8988T (cell line): Measurements from ENCODE around the gene EDC4.
A peak's percentile ranks its signal among the peaks of the same experiment; 100 is the strongest.
"Not testable (repeated sequence)": the region's sequence is repeated elsewhere in the genome, so short reads cannot be mapped to it uniquely, and the experiment has no call there.

Experiments used
- DNase-seq: peaks from one replicate; pipeline ENCODE4 v3.0.0; 2011

The EDC4 gene

DNA sequence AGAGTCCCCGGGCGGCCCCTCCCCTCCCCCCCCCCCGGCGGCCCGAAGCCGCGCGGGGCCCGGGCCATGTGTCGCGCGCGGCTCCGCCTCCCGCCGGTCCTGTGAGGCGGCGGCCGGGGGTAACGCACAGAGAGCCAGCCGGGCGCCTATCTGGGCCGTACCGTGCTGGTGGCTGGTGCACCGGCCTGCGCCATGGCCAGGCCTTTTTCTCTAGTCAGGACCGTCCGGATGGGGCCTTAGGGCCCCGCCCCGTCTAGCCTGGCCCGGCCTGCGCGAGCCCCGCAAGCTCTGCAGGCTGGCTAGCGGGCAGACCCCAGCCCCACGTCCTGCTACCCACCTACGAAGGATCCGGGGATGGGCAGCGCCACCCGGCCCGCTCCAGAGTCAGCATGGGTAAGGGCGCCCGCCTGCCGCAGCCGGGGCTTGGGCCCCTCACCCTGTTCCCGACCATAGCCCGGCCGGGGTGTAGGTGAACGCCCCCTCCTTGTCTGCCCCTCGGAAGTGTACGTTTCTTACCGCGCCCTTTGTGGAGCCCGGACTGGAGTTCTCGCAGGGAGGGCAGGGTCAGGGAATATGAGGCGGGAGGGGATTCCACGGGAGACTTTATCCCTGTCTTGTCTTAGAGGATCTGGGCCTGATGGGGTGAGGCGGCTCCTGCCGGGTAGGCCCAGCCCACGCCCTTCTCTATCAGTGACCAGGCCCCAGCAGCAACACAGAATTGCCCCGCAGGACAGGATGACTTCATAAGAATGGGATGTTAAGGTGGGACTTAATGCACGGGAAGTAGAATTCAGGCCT, 25.6 kb upstream of the EDC4 start, which contains the start of gene CENPT:
Gene CENPT, minus strand, starts transcription at position 630 of the 798 bp plus-strand sequence. CDS start 13,834 bp downstream, outside the sequence.
- DNase-seq = peak; percentile 76

DNA sequence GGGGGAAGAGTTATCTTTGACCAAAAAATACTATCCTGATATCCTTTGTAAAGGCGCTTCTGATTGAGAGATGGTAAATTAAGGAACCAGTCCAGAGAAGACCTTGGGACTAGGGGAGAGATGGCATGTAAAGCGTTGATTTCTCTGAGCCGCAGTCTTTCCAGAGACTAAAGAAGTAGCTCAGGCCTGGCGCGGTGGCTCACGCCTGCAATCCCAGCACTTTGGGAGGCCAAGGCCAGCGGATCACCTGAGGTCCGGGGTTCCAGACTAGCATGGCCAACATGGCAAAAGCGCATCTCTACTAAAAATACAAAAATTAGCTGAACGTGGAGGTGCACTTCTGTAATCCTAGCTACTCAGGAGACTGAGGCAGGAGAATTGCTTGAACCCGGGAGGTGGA, 24.7 kb upstream of the EDC4 start:
- no peak for DNase-seq

DNA sequence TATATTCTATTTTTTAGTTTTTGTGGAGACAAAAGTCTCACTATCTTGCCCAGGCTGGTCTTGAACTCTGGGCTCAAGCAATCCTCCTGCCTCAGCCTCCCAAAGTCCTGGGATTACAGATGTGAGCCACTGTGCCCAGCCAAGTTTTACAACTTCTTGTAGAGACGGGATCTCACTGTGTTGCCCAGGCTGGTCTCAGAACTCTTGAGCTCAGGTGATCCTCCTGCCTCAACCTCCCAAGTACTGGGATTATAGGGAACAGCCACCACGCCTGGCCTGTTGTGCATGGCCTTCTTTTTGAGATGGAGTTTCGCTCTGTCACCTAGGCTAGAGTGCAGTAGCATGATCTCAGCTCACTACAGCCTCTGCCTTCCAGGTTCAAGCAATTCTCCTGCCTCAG, 19.2 kb upstream of the EDC4 start:
- no peak for DNase-seq

DNA sequence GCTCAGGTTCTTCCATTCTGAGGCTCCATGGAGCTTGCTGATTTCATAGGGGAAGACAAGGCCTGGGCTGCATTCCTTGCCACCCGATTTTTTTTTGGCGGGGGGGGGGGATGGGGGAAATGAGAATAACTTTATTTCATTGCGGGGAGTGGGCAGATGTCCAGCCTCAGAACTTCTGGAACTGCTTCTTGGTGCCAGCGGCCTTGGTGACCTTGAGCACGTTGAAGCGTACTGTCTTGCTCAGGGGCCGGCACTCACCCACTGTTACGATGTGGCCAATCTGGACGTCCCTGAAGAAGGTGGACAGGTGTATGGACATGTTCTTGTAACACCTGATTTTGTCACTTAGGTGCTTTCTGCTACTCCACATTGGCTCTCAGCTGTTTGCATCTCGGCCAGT, 17.1 kb upstream of the EDC4 start:
- no peak for DNase-seq

DNA sequence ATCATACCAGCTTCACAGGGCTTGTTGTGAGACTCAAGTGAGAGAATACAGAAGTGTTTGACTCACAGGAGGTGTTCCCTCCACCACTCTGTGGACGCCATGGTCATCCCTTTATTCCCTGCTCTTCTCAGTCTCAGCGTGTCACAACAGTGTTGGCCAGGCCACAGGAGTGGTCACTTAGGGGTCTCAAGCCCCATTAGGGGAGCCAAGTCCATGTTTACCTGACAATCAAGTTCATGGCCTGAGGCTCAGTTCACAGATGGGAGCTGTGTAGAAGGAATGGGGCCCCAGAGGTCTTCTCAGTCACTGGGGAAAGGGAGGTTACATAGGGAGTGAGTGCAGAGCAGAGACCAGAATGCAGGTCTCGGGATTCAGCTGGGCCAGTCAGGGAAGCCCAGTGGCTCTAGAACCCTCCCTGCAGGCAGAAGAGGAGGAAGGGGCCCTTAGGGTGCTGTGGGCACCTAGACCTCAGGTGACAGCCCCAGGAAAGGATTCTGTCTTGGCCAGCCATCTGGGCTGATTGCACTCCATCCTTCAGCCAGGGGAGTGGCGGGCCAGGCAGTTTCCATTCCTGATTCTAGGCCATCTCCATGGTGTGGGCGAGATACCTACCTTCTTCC, 15.8 kb upstream of the EDC4 start:
- DNase-seq = no peak

DNA sequence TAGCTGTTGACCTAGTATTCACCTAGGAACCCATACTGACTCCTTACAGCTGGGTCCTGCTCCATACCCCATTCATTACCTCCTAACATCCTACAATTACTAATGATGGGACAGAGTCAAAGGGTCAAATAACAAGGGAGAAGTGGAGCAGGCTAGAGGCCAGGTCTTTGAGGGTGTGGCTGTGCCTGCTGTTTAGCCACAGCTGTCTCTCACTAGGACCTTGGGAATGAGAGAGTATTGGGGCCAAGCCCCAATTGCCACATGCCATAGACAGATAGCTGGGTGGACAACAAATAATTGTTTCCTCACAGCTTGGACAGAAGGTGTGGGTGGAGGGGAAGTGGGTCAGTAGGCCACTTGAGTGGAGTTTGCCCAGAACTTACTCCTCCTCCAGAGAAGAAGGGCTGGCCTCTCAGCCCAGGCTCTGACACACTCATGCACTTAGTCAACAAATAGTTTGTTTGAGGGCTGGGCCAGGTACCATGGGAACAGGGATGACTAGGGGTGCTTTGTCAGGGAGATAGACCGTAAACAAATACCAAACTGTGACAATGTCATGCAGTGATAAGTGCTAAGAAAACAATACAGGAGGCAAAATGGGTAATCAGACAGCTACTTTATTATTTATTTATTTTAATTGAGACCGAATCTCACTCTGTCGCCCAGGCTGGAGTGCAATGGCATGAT, 15.2 kb upstream of the EDC4 start:
- DNase-seq = no peak

DNA sequence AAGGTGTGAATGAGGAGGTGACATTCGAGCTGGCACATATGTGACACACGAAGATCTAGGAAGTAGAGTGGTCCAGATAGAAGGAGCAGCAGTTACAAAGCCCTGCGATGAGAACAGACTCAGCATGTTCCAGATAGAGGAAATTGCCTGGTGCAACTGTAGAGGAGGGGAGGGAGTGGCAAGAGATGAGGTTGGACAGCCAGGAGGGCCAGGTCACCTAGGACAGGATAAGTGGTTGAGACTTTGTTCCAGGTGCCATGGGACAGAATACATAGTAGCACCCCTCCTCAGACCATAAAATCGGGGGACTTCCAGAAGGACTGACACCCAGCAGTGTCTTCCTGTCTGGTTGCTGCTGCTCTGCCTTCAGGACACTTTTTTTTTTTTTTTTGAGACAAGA, 14.4 kb upstream of the EDC4 start:
- no peak for DNase-seq

DNA sequence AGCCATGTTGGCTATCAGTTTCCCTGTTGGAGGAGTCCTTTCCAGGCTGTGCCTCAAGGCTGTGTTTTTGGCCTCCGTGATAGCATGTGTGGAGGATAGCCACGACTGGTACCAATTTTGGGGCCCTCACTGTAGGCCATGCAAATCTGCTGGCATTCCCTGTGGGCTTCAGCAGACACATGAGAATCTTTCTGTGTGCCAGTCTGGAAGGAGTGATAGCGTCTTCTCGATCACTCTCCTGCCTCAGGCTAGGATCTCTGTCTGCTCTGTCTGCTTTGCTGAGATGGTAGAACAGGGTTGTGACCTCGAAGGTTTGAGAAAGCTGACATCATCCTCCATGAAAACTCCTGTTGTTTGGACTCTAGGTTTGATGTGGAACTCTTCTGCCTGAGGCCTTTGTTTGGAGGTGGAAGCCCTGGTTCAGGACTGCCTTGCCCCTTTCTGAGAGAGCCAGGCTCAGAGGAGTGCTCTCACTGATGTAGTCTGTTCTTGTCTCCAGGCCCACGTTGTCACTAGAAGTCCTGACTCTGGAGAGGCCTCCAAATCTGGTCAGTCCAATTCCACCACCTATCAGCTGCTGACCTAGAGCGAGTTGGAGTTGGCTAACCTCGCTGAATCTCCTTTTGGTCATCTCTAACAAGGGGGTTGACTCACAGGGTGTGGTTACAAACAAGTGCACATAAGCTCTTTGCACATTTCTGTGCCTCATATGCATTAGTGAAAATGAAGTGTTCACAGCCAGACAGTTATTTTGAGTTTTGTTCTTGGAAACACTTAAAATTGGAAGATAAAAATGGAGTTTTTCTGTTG, 12.1 kb upstream of the EDC4 start:
- DNase-seq = no peak

DNA sequence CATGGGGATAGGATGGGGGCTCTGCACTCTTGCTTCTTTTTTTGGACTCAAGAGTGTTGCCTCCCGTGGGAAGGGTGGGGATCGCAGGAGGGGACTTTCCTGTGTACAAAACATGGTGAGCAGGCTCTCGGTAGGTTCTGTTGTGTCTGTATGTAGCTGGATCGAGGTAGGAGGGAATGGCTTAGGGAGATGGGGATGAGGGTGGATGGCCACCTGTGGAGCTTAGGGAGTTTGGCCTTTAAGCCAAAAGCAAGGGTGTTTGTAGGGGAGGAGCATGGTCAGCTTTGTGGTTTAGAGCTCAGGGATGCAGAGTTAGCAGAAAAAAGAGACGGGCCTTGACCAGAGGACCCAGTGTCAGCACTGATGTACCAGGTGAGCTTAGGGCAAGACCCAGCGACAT, 11.0 kb upstream of the EDC4 start:
- no peak for DNase-seq

DNA sequence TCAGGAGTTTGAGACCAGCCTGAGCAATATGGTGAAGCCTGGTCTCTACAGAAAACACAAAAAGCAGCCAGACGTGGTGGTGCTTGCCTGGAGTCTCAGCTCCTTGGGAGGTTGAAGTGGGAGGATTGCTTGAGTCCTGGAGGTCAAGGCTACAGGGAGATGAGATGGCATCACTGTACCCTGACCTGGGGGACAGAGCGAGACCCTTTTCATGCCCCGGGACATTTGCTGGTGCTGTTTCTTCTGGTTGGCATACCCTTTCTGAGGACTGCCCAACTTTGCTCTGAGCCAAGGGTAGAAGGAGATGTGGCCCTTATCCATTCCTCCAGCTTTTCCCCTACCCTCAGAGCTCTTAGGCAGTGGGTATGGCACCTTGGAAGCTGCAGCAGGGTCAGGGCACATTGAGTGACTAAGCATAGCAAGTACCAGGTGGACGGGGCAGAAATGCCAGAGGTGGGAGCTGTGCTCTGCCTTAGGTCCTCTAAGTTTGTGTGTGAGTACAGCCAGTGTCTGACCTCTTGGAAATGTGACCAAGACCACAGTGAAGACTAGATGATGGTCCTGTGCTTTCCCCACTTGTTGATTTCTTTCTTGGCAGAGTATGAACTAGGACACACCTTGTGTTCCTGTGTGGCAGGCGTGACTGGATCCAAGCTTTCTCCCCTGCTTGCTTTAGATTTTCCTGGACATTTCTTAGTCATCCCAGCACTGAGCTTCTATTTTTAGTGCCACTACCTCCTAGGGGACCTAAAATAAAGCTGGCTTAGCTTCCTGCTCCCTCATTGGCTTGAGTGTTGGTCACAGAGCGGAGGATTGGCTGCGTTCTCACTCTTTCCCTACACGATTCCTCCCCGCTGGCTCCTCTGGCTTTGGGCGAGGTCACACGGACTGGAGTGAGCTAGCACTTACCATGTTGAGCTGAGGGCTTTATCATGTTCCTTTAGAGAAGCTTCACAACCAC, 9.9 kb upstream of the EDC4 start:
- DNase-seq = no peak

DNA sequence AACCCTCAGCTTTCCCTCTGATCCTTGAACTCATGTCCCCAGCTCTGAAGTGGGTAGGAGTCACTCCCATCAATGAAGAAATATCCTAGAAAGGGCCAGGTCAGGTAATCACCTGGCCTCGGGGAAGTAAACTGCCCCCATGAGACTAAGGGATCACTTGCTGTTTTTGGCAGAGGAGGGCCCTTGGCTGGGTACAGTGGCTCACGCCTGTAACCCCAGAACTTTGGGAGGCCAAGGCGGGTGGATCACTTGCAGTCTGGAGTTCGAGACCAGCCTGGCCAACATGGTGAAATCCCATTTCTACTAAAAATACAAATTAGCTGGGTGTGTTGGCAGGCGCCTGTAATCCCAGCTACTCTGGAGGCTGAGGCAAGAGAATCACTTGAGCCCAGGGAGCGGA, 8.8 kb upstream of the EDC4 start:
- DNase-seq = not testable (repeated sequence)

DNA sequence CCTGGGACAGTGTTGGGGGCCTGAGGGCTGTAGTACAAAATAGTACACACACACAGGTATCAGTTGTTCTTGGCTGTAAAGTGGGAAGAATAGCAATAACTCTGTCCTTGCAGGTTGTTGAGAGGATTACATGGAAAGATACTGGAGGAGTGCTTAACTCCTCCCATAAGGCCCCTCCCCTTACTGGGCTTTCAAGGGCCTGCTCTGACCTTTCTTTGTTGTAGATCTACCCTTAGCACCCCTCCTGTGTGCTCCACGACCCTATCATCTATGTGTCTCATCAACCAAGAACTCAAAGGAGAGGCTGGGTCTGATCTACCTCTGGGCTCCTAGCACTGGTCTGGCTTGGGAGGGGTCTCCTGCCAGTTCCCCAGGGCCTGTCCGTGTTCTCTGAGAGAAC, 8.3 kb upstream of the EDC4 start:
- DNase-seq = no peak

DNA sequence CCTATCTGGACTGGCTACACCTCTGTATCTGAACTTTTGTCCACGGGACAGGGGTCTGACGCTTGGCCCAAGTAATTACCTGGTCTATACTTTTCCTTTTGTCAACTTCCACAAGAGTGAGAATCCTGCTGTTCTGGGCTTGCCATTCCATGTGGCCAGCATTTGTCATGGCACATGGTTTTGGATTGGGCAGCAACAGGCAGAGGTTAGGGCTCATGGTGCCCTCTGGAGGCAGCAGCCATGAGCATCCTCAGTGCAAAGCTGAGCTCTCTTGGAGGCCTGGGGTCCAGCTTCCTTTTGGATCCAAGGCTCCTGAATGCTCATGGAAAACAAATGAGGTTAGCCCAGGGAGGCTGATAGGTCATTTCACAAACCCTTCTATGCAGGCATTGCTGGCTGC, 7.5 kb upstream of the EDC4 start:
- DNase-seq = peak; percentile 87

DNA sequence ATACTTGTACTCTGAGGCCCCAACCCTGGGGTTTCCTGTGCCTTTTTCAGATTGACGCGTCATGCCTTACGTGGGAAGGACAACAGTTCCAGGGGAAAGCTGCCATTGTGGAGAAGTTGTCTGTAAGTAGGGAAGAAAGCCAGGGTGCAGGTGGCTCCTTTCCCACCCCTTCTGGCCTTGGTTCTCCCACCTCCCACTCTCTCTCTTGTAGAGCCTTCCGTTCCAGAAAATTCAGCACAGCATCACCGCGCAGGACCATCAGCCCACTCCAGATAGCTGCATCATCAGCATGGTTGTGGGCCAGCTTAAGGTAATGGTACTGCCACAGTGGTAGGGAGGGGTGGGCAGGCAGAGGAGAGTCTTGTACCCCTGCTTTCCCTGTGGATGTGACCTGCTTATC, 4.6 kb upstream of the EDC4 start:
- no peak for DNase-seq

DNA sequence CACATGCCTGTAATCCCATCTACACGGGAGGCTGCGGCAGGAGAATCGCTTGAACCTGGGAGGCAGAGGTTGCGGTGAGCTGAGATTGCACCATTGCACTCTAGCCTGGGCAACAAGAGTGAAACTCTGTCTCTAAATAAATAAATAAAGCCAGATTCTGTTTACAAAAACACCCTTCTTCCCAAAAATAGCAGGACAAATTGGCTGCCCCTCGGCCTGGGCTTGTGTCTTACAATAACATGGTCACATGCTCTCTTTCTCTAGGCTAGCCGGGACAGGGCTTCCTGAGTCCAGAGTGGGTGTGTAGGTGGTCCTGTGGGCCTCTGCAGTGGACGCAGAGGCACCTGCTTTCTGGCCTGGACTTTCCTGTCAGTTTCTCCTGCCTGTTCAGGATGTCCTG, 3.2 kb upstream of the EDC4 start:
- DNase-seq = no peak

DNA sequence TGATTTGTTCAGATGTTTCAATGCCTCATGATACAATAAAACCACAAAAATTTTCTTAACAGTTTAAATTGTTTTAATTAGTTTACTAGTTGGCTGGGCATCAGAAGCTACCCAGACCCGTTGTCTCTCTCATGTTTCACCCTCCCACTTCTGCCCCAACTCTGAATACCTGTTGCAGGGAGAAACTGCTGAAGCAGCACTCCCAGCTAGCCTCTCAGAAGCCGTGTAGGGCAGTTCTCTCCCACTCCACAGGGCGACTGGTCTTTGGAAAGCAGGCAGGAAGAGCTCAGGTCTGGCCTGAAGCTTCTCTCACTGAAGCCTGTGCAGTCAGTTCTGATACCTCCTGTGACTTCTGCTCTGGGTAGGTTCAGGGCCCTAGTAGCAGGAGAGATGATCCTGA, 1.6 kb upstream of the EDC4 start:
- DNase-seq = no peak

DNA sequence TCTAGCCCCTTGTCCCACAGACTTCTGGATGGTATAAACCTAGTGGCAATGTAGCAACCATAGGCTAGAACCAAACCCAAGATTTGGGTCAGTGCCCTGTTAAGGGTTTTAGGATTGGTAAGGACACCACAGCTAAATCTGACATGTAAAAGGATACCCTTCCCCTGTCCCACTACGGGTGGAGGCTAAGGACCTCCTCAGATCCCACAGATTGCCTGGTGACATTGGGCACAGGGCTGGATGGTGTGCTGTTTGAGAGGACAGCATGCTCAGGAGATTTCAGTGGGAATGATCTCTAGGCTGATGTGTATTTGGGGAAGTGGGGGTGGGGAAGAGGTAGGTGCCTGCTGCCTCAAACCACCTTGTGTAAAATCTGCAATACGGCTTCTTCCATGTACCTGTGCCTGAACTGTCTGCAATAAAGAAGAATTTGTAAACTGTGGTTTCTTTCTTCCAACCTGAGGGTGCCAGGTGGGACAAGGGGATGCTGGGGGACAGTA, 671 bp upstream of the EDC4 start:
- DNase-seq = no peak

DNA sequence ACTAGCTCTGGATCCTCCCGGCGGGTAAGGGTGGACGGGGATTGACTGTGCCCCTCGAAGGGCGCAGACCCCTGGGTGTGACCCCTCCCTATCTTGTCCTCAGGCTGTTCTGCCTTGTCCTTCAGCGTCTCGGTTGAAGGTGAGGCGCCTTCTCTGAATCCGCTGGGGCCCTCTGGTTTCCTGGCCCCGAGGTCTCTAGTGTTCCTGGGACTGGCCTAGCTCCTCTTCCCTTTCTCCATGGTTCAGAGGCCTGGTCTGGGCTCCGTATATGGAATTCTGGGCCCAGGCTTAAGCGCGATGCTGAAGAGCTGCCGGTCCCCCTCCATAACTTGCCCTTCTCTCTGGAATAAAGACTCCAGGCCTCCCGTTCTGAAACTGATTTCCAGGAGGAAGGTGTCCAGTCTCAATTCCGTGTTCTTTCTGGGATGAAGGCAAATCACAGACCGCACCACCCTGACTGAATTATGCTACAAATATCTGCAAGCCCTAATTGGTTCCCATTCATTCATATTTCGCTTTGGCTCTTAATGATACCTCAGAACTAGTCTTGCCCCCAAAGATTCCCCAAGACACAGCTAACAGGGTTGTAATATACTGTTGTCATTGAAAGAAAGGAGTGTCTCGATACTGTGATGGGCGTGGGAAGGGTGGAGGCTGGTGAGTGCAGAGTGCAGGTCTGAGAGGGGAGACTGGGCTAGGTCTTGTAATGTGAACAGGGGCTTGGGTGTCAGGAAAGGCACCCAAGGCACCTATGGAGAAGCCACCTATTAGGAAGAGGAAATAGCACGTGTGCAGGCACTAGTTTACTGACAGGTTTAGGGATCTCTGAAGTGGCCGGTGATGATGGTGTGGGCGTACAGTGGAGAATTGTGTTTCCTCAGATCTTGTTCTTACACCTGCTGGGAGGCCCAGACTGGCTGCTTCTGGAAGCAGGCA, 851 bp downstream of the EDC4 start:
- no peak for DNase-seq

DNA sequence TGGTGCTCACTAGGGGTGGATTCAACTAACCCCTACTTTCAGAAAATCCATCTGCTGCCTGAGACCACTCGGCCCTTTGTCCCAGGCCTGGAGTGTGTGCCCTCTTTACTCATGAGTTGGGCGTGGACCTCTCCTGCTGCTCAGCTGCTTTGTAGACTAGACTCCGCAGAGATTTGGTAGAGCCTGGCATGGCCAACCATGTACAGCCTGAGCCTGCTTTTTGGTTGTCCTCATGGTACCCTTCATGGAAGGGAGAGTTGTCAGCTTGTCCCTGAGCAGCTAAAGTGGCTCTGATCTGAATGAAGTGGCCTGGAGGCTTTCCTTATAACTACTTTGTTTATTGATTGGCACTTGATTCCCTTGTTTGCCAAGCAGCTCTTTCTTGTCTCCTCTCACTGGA, 1.5 kb downstream of the EDC4 start:
- DNase-seq = no peak

DNA sequence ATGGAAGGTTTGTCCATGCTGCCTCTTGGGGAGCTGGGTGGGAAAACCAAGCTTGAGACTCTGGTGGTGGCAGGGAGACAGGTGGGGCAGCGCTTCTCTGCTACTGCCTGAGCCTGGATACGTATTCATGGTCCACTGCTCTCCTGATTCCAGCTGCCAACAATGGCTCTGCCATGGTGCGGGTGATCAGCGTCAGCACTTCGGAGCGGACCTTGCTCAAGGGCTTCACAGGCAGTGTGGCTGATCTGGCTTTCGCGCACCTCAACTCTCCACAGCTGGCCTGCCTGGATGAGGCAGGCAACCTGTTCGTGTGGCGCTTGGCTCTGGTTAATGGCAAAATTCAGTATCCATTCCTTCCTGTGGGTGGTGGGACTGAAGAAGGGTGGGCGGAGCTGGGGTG, 4.2 kb downstream of the EDC4 start:
- no peak for DNase-seq

DNA sequence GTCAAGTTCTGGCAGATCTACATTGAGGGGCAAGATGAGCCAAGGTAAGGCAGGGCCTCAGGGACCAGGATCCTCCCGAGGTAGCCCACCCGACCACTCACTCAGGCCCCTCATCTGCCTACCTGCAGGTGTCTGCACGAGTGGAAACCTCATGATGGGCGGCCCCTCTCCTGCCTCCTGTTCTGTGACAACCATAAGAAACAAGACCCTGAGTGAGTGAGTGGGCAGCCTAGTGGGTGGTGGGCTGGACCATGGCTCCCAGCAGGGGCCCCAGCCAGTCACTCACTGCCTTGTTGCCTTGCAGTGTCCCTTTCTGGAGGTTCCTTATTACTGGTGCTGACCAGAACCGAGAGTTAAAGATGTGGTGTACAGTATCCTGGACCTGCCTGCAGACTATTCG, 5.4 kb downstream of the EDC4 start:
- DNase-seq = no peak
